ENCODE results near the gene WNT9B.

Gene WNT9B

GRCh38 chr17:46847204-46848191, 3.9 kb upstream of the WNT9B start:
- DNase-seq (ENCODE audit: low spot score) = no peak
- no peak for TF ChIP-seq CTCF (IDR thresholded peaks at IDR 0.05; ENCODE audit: extremely low read depth, missing control alignments)

GRCh38 chr17:46848534-46848933, 2.8 kb upstream of the WNT9B start:
- no peak for TF ChIP-seq CTCF (IDR thresholded peaks at IDR 0.05; ENCODE audit: extremely low read depth, missing control alignments)
- DNase-seq (ENCODE audit: low spot score) = no peak

- no peak for DNase-seq (ENCODE audit: low spot score)
- TF ChIP-seq CTCF (IDR thresholded peaks at IDR 0.05; ENCODE audit: extremely low read depth, missing control alignments) = no peak
Measured at GRCh38 chr17:46850688-46851028, 725 bp upstream of the WNT9B start.

- DNase-seq (ENCODE audit: low spot score) = no peak
- TF ChIP-seq CTCF (IDR thresholded peaks at IDR 0.05; ENCODE audit: extremely low read depth, missing control alignments) = no peak
Measured at GRCh38 chr17:46853896-46854444, 2.6 kb downstream of the WNT9B start.

GRCh38 chr17:46854515-46854914, 3.1 kb downstream of the WNT9B start:
- DNase-seq (ENCODE audit: low spot score) = no peak
- no peak for TF ChIP-seq CTCF (IDR thresholded peaks at IDR 0.05; ENCODE audit: extremely low read depth, missing control alignments)

GRCh38 chr17:46854948-46855347, 3.6 kb downstream of the WNT9B start:
- TF ChIP-seq CTCF (IDR thresholded peaks at IDR 0.05; ENCODE audit: extremely low read depth, missing control alignments) = no peak
- DNase-seq (ENCODE audit: low spot score) = no peak

- TF ChIP-seq CTCF (IDR thresholded peaks at IDR 0.05; ENCODE audit: extremely low read depth, missing control alignments) = no peak
- DNase-seq (ENCODE audit: low spot score) = no peak
Measured at GRCh38 chr17:46857600-46857999, 6.2 kb downstream of the WNT9B start.
